ENCODE results near the gene SAG.

DNA sequence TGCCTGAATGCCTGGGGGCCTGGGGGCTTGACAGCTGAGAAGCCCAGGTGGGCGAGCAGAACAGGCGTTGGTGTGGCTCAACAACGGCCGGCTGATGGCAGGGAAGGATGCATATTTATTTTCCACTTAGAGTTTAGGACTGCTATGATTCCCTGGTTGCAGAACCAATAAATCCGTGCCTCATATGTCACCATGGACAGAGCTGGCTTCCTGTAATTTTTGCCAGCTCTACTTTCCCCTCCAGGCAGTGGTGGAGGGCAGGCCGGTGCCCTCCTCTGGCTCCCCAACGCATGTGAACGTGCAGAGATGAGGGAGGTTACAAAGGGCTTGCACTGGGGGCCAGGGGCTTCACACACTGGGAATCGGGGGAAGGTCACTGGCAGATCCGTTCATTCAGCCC is 18.2 kb downstream of the SAG start:
- TF ChIP-seq, protein P1, sequence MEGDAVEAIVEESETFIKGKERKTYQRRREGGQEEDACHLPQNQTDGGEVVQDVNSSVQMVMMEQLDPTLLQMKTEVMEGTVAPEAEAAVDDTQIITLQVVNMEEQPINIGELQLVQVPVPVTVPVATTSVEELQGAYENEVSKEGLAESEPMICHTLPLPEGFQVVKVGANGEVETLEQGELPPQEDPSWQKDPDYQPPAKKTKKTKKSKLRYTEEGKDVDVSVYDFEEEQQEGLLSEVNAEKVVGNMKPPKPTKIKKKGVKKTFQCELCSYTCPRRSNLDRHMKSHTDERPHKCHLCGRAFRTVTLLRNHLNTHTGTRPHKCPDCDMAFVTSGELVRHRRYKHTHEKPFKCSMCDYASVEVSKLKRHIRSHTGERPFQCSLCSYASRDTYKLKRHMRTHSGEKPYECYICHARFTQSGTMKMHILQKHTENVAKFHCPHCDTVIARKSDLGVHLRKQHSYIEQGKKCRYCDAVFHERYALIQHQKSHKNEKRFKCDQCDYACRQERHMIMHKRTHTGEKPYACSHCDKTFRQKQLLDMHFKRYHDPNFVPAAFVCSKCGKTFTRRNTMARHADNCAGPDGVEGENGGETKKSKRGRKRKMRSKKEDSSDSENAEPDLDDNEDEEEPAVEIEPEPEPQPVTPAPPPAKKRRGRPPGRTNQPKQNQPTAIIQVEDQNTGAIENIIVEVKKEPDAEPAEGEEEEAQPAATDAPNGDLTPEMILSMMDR (IDR thresholded peaks at IDR 0.05; ENCODE audit: low read length) = no peak
- no peak for TF ChIP-seq EZH2 (optimal IDR thresholded peaks at IDR 0.05; ENCODE audit: low read depth, low read length)
- no peak for TF ChIP-seq EZH2phosphoT487 (IDR thresholded peaks at IDR 0.05; ENCODE audit: low read length)

Data from MM.1S (cell line).